GM19099 (cell line): Measurements from ENCODE around the gene LRRC23.

Experiments used
- POLR2A ChIP-seq: IDR thresholded peaks from 3 replicates; pipeline ENCODE4 v1.6.1; 2011; ENCODE audit warnings: low read depth; ENCODE audit not compliant: insufficient read length; ENCODE audit errors: extremely low read depth

Gene LRRC23

DNA sequence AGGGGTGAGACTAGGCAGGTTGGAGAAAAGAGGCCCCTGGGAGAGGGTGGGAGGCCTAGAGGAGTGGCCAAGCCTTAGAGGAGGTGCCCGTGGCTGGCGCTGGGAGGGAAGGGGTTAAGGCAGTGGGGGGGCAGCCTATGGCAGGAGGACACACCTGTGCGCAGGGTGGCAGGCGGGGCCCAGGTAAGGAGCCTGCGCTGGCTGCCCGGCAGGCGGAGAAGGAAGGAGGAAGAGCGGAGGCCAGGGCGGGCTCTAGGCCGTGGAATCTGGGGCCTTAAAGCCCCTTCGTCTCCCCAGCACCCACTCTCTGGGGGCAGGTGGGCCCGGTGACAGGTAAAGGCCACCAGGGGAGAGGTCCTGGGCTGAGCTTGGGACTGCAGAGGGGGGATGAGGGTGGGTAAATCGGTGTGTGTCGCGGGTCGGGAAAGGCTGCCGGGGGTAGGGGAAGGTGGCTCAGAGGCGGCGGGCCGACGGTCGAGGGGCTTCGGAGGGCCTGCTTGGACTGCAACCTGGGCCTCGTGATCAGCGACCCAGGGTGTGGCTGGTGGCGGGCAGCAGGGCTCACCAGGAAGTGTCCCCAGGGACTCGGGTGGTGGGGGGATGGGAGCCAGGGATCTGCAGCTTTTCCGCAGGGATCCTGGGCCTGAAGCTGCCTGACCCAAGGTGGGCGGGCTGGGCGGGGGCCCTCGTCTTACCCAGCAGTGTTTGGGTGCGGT lies 58.6 kb downstream of the LRRC23 start:
- no peak for TF ChIP-seq POLR2A
